Activated T-helper 9 cell treated with anti-CD3 and anti-CD28 coated beads, Interleukin-2, amount 50 U/mL, for 16 hours (primary cell): ENCODE results near the gene BAX.

Experiments
- DNase-seq: peaks from one replicate; pipeline ENCODE4 v3.0.0-alpha.2; 2020; ENCODE audit warnings: low read depth

Gene BAX

GRCh38 chr19:48988286-48988685, 33.6 kb downstream of the BAX start:
- DNase-seq = no peak

GRCh38 chr19:48988860-48989259, 34.2 kb downstream of the BAX start:
- DNase-seq = no peak

GRCh38 chr19:48989701-48990291, 35.1 kb downstream of the BAX start:
- DNase-seq = no peak

GRCh38 chr19:48990400-48990799, 35.7 kb downstream of the BAX start:
- no peak for DNase-seq

GRCh38 chr19:48991011-48991609, 36.4 kb downstream of the BAX start:
- DNase-seq = no peak

GRCh38 chr19:48991873-48992580, 37.4 kb downstream of the BAX start:
- no peak for DNase-seq

- DNase-seq = no peak
Observed at GRCh38 chr19:48992581-48993174, 38.0 kb downstream of the BAX start.

- peak; percentile 99 for DNase-seq
Observed at GRCh38 chr19:48993175-48994034, 38.7 kb downstream of the BAX start, which contains the start of the genes GYS1 and RUVBL2. Gene GYS1, minus strand, starts transcription at chr19:48993309. Its CDS starts 197 bp downstream, at chr19:48993112. Gene RUVBL2, plus strand, starts transcription at chr19:48993887. Its CDS starts 25 bp downstream, at chr19:48993912.

GRCh38 chr19:48994035-48994386, 39.3 kb downstream of the BAX start:
- no peak for DNase-seq

- no peak for DNase-seq
Observed at GRCh38 chr19:48997972-48998371, 43.3 kb downstream of the BAX start.

- peak; percentile 57 for DNase-seq
Observed at GRCh38 chr19:48999481-49000325, 45.0 kb downstream of the BAX start.

GRCh38 chr19:49004133-49004532, 49.5 kb downstream of the BAX start:
- DNase-seq = no peak

GRCh38 chr19:49004964-49005614, 50.4 kb downstream of the BAX start:
- no peak for DNase-seq

GRCh38 chr19:49006905-49007304, 52.2 kb downstream of the BAX start:
- no peak for DNase-seq

GRCh38 chr19:49009828-49010227, 55.2 kb downstream of the BAX start:
- DNase-seq = no peak

GRCh38 chr19:49010453-49010852, 55.8 kb downstream of the BAX start:
- DNase-seq = no peak

- no peak for DNase-seq
Observed at GRCh38 chr19:49011194-49011593, 56.5 kb downstream of the BAX start.
